C4-2B (cell line): ENCODE data around the gene HSPA12A.

Experiments used
- H3K27ac ChIP-seq: fragments of 450-650 bp; 2 replicates; pipeline ENCODE4 v1.5.1; 2017
- CTCF ChIP-seq: fragments of 450-650 bp; conservative IDR thresholded peaks from 2 replicates; pipeline ENCODE4 v1.5.1; 2017; ENCODE audit warnings: mild to moderate bottlenecking
- ZFX ChIP-seq: fragments of 450-650 bp; IDR thresholded peaks from 2 replicates; pipeline ENCODE4 v1.6.1; 2017

Gene HSPA12A

DNA sequence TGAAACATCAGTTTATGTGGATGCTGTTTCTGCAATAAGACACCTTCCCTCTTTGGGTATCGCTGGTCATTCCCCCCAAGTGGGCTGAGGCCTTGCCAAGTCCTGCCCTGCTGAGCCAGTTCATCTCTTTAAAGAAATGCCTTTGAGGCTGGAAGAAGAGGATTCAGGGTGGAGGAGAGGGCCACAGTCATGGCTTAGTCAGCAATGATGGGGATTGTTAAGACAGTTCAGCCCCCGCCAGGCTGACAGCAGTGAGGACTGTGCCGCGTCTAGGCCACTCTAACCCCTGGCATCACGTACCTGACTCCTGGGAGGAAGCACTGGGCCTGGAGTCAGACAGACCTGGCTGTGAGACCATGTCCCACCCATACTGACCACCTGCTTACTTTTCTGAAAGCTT lies 73.3 kb downstream of the HSPA12A start:
- H3K27ac ChIP-seq, result no peak overlapping the region
- TF ChIP-seq CTCF, result no peak
- no peak for TF ChIP-seq ZFX

GRCh38 chr10:116668446-116668845 lies 73.9 kb downstream of the HSPA12A start:
- TF ChIP-seq CTCF (no peak), ZFX (no peak)
- H3K27ac ChIP-seq, result no peak overlapping the region

GRCh38 chr10:116668018-116668417 lies 74.3 kb downstream of the HSPA12A start:
- TF ChIP-seq CTCF (no peak), ZFX (no peak)
- no peak overlapping the region for H3K27ac ChIP-seq

- no peak overlapping the region for H3K27ac ChIP-seq
- no peak for TF ChIP-seq ZFX
- no peak for TF ChIP-seq CTCF
Observed at GRCh38 chr10:116667484-116667883, 74.9 kb downstream of the HSPA12A start.

DNA sequence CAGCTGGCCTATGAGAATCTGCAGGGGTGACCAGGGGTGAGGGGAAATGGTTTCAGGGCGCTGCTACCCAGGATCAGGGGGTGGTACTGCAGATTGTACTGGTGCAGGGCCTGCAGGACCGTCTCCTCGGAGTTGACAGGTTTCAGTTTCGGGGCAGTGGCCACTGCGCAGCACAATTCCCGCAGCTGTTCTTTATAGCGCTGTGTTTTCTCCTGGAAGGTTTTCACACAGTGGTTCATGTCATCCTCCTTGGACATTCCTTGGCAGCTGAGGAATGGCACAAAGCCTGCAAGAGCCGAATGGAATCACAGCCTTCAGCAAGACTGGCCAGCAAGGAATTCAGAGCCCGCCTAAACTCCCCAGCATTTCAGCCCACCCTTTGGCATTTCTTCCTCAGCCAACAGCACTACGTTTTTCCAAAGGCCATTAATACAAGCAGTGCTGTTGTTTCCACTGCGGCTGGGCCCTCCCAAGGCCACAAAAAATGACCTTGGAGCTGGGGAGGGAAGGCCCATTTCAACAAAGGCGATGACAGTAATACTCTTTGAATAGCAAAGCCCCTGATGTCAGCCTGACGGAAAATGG lies 76.7 kb downstream of the HSPA12A start:
- no peak overlapping the region for H3K27ac ChIP-seq
- TF ChIP-seq CTCF, result no peak
- no peak for TF ChIP-seq ZFX

- TF ChIP-seq CTCF (no peak), ZFX (no peak)
- H3K27ac ChIP-seq, result no peak overlapping the region
Observed at GRCh38 chr10:116664631-116665030, 77.7 kb downstream of the HSPA12A start.

DNA sequence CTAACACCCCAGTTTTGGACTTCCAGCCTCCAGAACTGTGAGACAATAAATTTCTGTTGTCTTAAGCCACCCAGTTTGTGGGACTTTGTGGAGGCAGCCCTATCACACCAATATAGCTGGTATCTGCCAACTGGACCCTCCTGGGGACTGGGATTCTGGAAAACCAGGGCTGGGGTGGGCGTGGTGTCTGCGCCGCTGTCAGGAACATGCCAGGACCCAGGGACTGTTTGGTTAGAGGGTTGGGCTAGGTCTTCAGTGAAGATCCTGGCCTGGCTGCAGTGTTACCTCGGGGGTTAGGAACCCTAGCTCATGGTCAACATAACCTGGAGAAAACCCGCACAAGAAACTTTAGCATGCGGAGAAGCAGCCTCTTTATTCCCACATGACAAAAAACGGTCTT lies 79.0 kb downstream of the HSPA12A start:
- TF ChIP-seq ZFX, result no peak
- TF ChIP-seq CTCF, result no peak
- no peak overlapping the region for H3K27ac ChIP-seq
